Measurements from ENCODE around the gene ZNF280C.
A peak's percentile ranks its signal among the peaks of the same experiment; 100 is the strongest.

ZNF280C gene

GRCh38 chrX:130176942-130177341, 91.8 kb downstream of the ZNF280C start:
- no peak for DNase-seq (ENCODE audit: low read depth)

- DNase-seq (ENCODE audit: low read depth), result no peak
Observed at GRCh38 chrX:130176354-130176776, 92.3 kb downstream of the ZNF280C start.

GRCh38 chrX:130174937-130175336, 93.8 kb downstream of the ZNF280C start:
- DNase-seq (ENCODE audit: low read depth), result no peak

DNA sequence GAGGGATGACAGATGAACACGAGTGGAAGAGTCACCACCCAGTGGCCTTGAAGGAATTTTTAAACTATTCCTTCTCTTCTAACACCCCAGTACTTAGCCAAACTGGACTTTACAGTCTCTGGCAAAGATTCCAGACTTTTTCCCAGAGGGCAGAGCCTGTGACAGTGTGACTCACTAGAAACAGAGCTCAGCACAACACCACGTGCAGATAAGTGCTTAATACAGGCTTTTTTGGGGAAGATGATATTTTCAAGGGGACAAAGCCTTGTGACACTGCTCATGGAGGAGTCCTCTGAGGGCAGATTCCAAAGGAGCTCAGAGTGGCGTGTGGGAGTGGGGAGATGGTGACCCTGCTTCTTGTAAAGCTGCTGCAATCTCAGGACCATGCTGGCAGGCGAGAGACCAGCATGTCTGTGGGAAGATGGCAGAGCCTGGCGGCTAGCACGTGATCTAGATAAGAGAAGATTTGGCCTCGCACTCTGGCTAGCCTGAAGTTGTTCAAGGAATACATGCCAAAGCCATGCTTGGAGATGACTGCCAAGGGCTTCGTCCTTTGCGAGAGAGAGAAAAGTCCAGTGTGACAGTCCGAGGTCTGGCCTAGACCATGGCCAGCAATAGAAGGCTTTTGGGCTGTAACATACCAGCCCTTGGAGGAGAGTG, 94.5 kb downstream of the ZNF280C start:
- DNase-seq (ENCODE audit: low read depth), result peak; percentile 75

GRCh38 chrX:130173190-130173895, 95.4 kb downstream of the ZNF280C start:
- peak; percentile 81 for DNase-seq (ENCODE audit: low read depth)

GRCh38 chrX:130172127-130172845, 96.4 kb downstream of the ZNF280C start:
- DNase-seq (ENCODE audit: low read depth), result no peak

- no peak for DNase-seq (ENCODE audit: low read depth)
Observed at GRCh38 chrX:130171446-130172126, 97.1 kb downstream of the ZNF280C start, which contains the start of gene RAB33A. TSS of gene RAB33A (plus strand) at chrX:130171962. CDS start at chrX:130172063, 101 bp downstream.

GRCh38 chrX:130170752-130171445, 97.8 kb downstream of the ZNF280C start:
- no peak for DNase-seq (ENCODE audit: low read depth)

GRCh38 chrX:130167040-130167439, 101.7 kb downstream of the ZNF280C start:
- DNase-seq (ENCODE audit: low read depth), result no peak

DNA sequence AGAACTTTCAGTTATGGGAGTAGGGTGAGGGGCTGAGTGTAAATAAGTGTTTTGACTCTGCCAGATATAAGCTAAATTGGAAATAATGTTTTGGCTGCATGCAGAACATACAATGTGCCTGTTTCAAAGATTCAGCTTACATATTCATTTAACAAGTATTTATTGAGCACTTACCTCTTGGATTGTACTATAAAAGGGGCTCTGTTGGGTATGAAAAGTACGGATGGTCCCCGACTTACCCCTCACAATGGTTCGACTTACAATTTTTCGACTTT, 102.3 kb downstream of the ZNF280C start:
- DNase-seq (ENCODE audit: low read depth), result no peak

DNA sequence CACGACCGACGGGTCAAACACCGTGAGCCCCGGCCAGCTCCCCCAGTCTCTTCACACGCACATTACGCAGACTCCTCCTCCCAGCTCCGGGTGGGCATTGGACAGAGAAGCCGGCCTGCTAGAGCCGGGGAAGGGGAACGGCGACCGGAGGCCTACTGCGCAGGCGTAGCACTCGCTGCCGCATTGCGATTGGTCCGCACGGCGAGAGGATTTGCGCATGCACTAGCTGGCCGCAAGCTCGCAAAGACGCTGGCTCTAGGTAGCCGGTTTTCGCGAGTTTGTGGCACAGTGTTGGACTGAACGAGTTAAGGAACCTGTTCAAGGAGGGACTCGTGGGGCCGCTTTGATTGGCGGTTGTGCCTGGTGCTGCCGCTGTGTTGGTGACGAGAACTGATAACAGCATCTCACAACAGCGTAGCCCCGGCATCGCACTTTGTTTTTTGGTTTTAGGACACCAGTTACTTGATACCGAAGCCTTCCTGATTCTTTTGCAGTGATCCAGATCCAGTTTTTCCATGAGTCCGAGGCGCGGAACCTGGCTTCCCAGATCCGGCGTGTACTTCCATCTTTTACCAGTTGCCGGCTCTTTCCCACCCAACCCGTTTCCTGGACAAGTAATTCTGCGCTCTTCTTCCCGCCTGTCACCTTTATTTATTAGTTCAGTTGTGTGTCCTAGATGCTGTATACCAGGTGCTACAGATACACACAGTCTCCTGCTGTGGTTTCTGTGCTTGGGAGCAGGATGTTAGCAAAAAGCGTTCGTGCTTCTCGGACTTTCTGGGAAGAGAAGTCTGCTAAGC, 102.8 kb downstream of the ZNF280C start, which contains the start of gene AIFM1:
Gene AIFM1, minus strand, starts transcription at position 139 of the 800 bp plus-strand sequence. CDS start 185 bp downstream, outside the sequence.
- peak; percentile 80 for DNase-seq (ENCODE audit: low read depth)

DNA sequence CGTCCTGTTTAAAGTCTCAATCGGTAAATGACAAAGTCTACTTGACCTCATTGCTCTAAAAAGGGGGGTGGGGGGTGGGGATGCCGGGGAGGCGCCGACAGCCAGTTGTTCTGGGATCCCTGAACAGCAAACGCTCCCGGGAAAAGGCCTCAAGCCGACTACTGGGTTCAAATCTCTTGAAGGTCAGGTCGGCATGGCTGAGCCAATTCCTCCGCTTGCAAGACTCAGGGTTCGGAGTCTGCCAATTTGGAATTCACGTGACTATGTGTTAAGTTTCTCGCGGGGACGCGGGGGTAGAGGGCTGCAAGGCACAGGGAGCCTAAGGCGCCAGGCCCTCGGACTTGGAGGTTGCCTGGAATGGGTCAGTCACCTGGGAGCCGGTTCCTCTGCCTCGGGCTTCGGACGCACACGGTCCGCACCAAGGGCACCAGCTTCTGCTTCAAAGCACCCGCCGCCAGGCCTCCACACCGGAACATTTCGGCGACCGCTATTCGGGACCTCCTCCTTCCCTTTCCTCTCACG, 103.5 kb downstream of the ZNF280C start:
- no peak for DNase-seq (ENCODE audit: low read depth)

DNA sequence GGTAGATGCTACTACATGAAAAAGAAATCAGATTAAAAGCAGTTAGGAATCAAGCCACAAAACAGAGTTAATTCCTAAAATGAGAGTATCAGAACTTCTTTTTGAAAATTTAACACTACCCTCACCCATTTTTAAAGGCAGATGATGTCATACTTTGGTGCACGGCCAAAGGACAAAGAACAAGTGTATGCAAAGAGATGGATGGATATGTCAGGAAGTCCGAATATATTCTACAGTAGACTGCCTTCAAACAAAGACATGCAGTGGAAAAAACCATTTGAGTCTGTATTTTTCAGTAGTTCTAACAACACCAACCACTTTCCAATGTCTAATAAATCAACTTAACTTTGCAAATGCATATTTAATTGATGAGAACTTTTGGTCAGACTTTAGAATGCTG, 105.3 kb downstream of the ZNF280C start:
- no peak for DNase-seq (ENCODE audit: low read depth)

GRCh38 chrX:130162094-130162735, 106.5 kb downstream of the ZNF280C start:
- no peak for DNase-seq (ENCODE audit: low read depth)

- DNase-seq (ENCODE audit: low read depth), result no peak
Observed at GRCh38 chrX:130159776-130160175, 108.9 kb downstream of the ZNF280C start.

GRCh38 chrX:130158311-130158710, 110.4 kb downstream of the ZNF280C start:
- DNase-seq (ENCODE audit: low read depth), result no peak

GRCh38 chrX:130155564-130155963, 113.1 kb downstream of the ZNF280C start:
- DNase-seq (ENCODE audit: low read depth), result no peak

Measured in stromal cell of bone marrow (primary cell).